ENCODE results near the gene ATF6. TPM values are rescaled to one million over a fixed set of nuclear protein-coding genes. Genes with fewer than 3 reads are reported as not detected.

The ATF6 gene
- polyA plus RNA-seq, 2 of the 4 experiments (the other 2 are of a cell fraction), result 8.6 to 28.0 TPM

GRCh38 chr1:161933592-161934588 is 167.8 kb downstream of the ATF6 start:
- H3K9me3 ChIP-seq, result no peaks in the 10 kb centered on the region
- H3K4me3 ChIP-seq, result no peak overlapping the region
- no peaks in the 10 kb centered on the region for H3K4me1 ChIP-seq
- ChIA-PET CTCF (interaction anchor here (1.2 to 1.3 kb wide), 2 partner anchors 10 to 140 kb away, joined by 3 to 4 read pairs; no protein-coding TSS in a partner anchor), POLR2A (no interaction called here)
- DNase-seq (ENCODE audit: low read depth in 1 of 2, low spot score in 1 of 2), result no peak
- FAIRE-seq, result no peak
- TF ChIP-seq FOSL2 (IDR thresholded peaks at IDR 0.05), result no peak
- no peak for TF ChIP-seq FOSL2 (CRISPR knock-in tag; IDR thresholded peaks at IDR 0.05)
- TF ChIP-seq KDM5A (IDR thresholded peaks at IDR 0.05), result no peak
- no peak for TF ChIP-seq JUNB (IDR thresholded peaks at IDR 0.05)
- no peak for TF ChIP-seq ELK1 (IDR thresholded peaks at IDR 0.05; ENCODE audit: low read depth, low read length)
- TF ChIP-seq BCL3 (IDR thresholded peaks at IDR 0.05), result no peak
- no peak for TF ChIP-seq E2F6 (IDR thresholded peaks at IDR 0.05; ENCODE audit: borderline replicate concordance, low read depth)
- no peak for TF ChIP-seq JUN (IDR thresholded peaks at IDR 0.05)
- TF ChIP-seq RAD21 (conservative IDR thresholded peaks at IDR 0.05 in 1 of 2, IDR thresholded peaks at IDR 0.05 in 1 of 2), result no peak
- TF ChIP-seq EHMT2 (IDR thresholded peaks at IDR 0.05; ENCODE audit: low read depth), result no peak
- no peak for TF ChIP-seq RCOR1 (IDR thresholded peaks at IDR 0.05; ENCODE audit: low read depth, low read length)
- TF ChIP-seq RFX5 (IDR thresholded peaks at IDR 0.05), result no peak
- no peak for TF ChIP-seq HEYL (CRISPR knock-in tag; IDR thresholded peaks at IDR 0.05)
- no peak for TF ChIP-seq EP300 (IDR thresholded peaks at IDR 0.05)
- no peak for TF ChIP-seq BHLHE40 (IDR thresholded peaks at IDR 0.05; ENCODE audit: low read depth, low read length)
- TF ChIP-seq MAFK (IDR thresholded peaks at IDR 0.05; ENCODE audit: partially characterized antibody), result no peak
- TF ChIP-seq CHD2 (IDR thresholded peaks at IDR 0.05; ENCODE audit: low read length, partially characterized antibody), result no peak
- TF ChIP-seq SMC3 (IDR thresholded peaks at IDR 0.05), result no peak
- TF ChIP-seq ZC3H11A (IDR thresholded peaks at IDR 0.05), result no peak
- TF ChIP-seq MAZ (IDR thresholded peaks at IDR 0.05; ENCODE audit: borderline replicate concordance, low read depth, low read length), result no peak
- no peak for TF ChIP-seq HMGXB4 (CRISPR knock-in tag; IDR thresholded peaks at IDR 0.05; ENCODE audit: borderline replicate concordance)
- no peak for ATAC-seq
- no peak overlapping the region for H3K4me2 ChIP-seq
- WGBS (ENCODE audit: missing lambda C conversion rate), result 88% methylated on average over 6 of the region's 6 CpGs
- H3K27ac ChIP-seq, result no peak overlapping the region

GRCh38 chr1:161935264-161935663 is 169.1 kb downstream of the ATF6 start:
- no peak for FAIRE-seq
- Histone ChIP-seq H3K9me3 (no peaks in the 10 kb centered on the region), H3K4me2 (no peak overlapping the region), H3K27ac (no peak overlapping the region), H3K4me1 (no peaks in the 10 kb centered on the region), H3K4me3 (no peak overlapping the region)
- ChIA-PET CTCF (interaction anchor here (1.2 kb wide), 1 partner anchor 142 kb away, joined by 3 read pairs; no protein-coding TSS in a partner anchor), POLR2A (no interaction called here)
- no peak for ATAC-seq
- 87% methylated on average over 1 of the region's 1 CpG for WGBS (ENCODE audit: missing lambda C conversion rate)
- TF ChIP-seq ATOH8 (CRISPR knock-in tag; IDR thresholded peaks at IDR 0.05; ENCODE audit: low read depth) (no peak), FOXS1 (CRISPR knock-in tag; IDR thresholded peaks at IDR 0.05) (no peak), E2F6 (IDR thresholded peaks at IDR 0.05; ENCODE audit: borderline replicate concordance, low read depth) (no peak), PHF8 (IDR thresholded peaks at IDR 0.05; ENCODE audit: borderline replicate concordance, low read depth) (no peak), BHLHE40 (IDR thresholded peaks at IDR 0.05; ENCODE audit: low read depth, low read length) (no peak)
- DNase-seq (ENCODE audit: low read depth in 1 of 2, low spot score in 1 of 2), result no peak
